Uterus (tissue), 4 donors: ENCODE results near the gene CC2D1A. TPM values are rescaled to one million over a fixed set of nuclear protein-coding genes. Genes with fewer than 3 reads are reported as not detected.

Source experiments
- DNase-seq, 2 donors: peaks; one replicate each; pipeline ENCODE4 v3.0.0-alpha.2; 2019 to 2020
- H3K27ac ChIP-seq, 2 donors: fragments of 200-600 bp; sonication (generic); 1 replicate in 1 of 2; 2 replicates in 1 of 2; pipeline ENCODE4 v1.5.1; 2016 to 2018
- H3K27me3 ChIP-seq, 2 donors: fragments of 200-600 bp; sonication (generic); one replicate each; pipeline ENCODE4 v1.5.1; 2018 to 2019; ENCODE audit warnings: control low read depth in 1 of 2
- H3K36me3 ChIP-seq, 2 donors: fragments of 200-600 bp; sonication (generic); one replicate each; pipeline ENCODE4 v1.5.1; 2019; ENCODE audit warnings: control low read depth in 1 of 2
- H3K4me1 ChIP-seq, 2 donors: fragments of 200-600 bp; sonication (generic); one replicate each; pipeline ENCODE4 v1.5.1; 2018 to 2019; ENCODE audit warnings: control low read depth in 1 of 2
- H3K4me3 ChIP-seq, 2 donors: fragments of 200-600 bp; sonication (generic); 1 replicate in 1 of 2; 2 replicates in 1 of 2; pipeline ENCODE4 v1.5.1; 2018 to 2019; ENCODE audit warnings: mild to moderate bottlenecking in 1 of 2
- H3K9me3 ChIP-seq, 2 donors: fragments of 200-600 bp; sonication (generic); one replicate each; pipeline ENCODE4 v1.5.1; 2019; ENCODE audit warnings: control low read depth in 1 of 2
- POLR2A ChIP-seq, 2 donors: fragments of 450-650 bp; IDR thresholded peaks; one replicate each; pipeline ENCODE4 v1.6.1; 2016; ENCODE audit warnings: antibody characterized with exemption in 2 of 2, mild to moderate bottlenecking in 1 of 2, moderate library complexity in 1 of 2
- intact Hi-C: fragments of 100-400 bp; cut with DNase I; formaldehyde crosslinking; loops from one replicate; pipeline ENCODE4 v1.15.1; 2023; ENCODE audit warnings: low total_unique reads
- total RNA-seq, 4 donors: library from RNA; depleted of rRNA in 3 of 4; stranded (reverse); fragments of >200 nt in 3 of 4; gene quantifications; one replicate each; pipeline versions ENCODE4 v1.1.0 to v1.2.4, GENCODE V29; 2014 to 2023
- TF ChIP-seq, protein P1 (sequence below), 4 experiments: fragments of 200-600 bp in 2 of 4; fragments of 450-650 bp in 2 of 4; sonication (generic) in 2 of 4; IDR thresholded peaks; one replicate each; pipeline ENCODE4 v1.5.1; 2016 to 2019; ENCODE audit warnings: antibody characterized with exemption in 4 of 4, mild to moderate bottlenecking in 2 of 4, moderate library complexity in 1 of 4
- donor health status: DM: yes; HTN: yes; CAD: no.

Gene CC2D1A
- total RNA-seq, 4 donors from 2014 or later, result 3.2 to 44.4 (median 13.2) TPM

- Histone ChIP-seq H3K9me3 (no peaks in the 10 kb centered on the region), H3K4me1 (no peaks in the 10 kb centered on the region), H3K27ac (no peak overlapping the region), H3K27me3 (no peaks in the 10 kb centered on the region), H3K36me3 (no peaks in the 10 kb centered on the region), H3K4me3 (no peak overlapping the region)
- no peak for DNase-seq
- intact Hi-C loops, result no loop called here
- TF ChIP-seq, protein P1, sequence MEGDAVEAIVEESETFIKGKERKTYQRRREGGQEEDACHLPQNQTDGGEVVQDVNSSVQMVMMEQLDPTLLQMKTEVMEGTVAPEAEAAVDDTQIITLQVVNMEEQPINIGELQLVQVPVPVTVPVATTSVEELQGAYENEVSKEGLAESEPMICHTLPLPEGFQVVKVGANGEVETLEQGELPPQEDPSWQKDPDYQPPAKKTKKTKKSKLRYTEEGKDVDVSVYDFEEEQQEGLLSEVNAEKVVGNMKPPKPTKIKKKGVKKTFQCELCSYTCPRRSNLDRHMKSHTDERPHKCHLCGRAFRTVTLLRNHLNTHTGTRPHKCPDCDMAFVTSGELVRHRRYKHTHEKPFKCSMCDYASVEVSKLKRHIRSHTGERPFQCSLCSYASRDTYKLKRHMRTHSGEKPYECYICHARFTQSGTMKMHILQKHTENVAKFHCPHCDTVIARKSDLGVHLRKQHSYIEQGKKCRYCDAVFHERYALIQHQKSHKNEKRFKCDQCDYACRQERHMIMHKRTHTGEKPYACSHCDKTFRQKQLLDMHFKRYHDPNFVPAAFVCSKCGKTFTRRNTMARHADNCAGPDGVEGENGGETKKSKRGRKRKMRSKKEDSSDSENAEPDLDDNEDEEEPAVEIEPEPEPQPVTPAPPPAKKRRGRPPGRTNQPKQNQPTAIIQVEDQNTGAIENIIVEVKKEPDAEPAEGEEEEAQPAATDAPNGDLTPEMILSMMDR (IDR thresholded peaks at IDR 0.05), result no peak
- TF ChIP-seq POLR2A (IDR thresholded peaks at IDR 0.05), result no peak
These were observed 9.8 kb upstream of the CC2D1A start for GRCh38 chr19:13896227-13896626.

DNA sequence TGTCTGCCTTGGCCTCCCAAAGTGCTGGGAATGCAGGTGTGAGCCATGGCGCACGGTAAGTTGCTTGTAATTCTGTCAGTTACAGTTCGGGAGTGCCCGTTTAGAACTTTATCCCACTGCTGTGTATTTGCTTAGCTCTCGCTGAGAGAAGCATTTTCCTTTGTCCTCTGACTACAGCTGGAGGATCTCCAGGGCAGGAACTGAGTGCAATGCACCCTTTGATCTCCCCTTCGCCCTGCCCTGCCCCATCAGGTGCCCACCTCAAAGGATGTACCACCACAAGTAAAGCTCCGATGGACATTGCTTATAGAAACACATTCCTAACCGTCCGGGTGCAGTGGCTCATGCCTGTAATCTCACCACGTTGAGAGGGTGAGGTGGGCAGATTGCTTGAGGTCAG lies 6.6 kb upstream of the CC2D1A start:
- TF ChIP-seq, protein P1 (IDR thresholded peaks at IDR 0.05), result no peak
- no peak for TF ChIP-seq POLR2A (IDR thresholded peaks at IDR 0.05)
- no peak overlapping the region for H3K4me3 ChIP-seq
- no peaks in the 10 kb centered on the region for H3K4me1 ChIP-seq
- DNase-seq, result no peak
- no peaks in the 10 kb centered on the region for H3K27me3 ChIP-seq
- H3K9me3 ChIP-seq, result no peaks in the 10 kb centered on the region
- no peaks in the 10 kb centered on the region for H3K36me3 ChIP-seq
- no peak overlapping the region for H3K27ac ChIP-seq
- intact Hi-C loops, result no loop called here

- H3K4me1 ChIP-seq, result no peaks in the 10 kb centered on the region
- H3K9me3 ChIP-seq, result no peaks in the 10 kb centered on the region
- TF ChIP-seq, protein P1 (IDR thresholded peaks at IDR 0.05), result no peak
- TF ChIP-seq POLR2A (IDR thresholded peaks at IDR 0.05), result no peak
- intact Hi-C loops, result no loop called here
- no peaks in the 10 kb centered on the region for H3K27me3 ChIP-seq
- DNase-seq, result no peak
- H3K27ac ChIP-seq, result no peak overlapping the region
- H3K36me3 ChIP-seq, result no peaks in the 10 kb centered on the region
- H3K4me3 ChIP-seq, result no peak overlapping the region
These were observed 6.0 kb upstream of the CC2D1A start for GRCh38 chr19:13899912-13900584.

DNA sequence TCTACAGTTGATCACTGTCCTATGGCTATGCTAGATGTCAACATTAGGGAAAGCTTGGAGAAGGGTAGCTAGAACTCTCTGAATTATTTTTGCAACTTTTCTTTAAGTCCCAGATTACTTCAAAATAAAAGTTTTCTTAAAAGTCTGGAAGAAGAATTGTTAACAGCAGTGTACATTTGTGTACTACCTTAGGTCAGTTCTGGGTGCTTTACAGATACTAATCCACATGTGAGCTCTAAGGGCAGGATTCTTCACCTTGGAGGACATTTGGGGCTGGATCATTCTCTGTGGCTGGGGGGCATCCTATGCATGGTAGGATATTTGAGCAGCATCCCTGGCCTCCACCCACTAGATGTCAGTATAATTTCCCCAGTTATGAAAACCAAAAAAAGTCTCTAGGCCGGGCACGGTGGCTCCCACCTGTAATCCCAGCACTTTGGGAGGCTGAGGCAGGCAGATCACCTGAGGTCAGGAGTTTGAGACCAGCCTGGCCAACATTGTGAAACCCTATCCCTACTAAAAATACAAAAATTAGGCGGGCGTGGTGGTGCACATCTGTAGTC lies 2.9 kb upstream of the CC2D1A start:
- no peak overlapping the region for H3K4me3 ChIP-seq
- intact Hi-C loops, result no loop called here
- no peak for TF ChIP-seq POLR2A (IDR thresholded peaks at IDR 0.05)
- TF ChIP-seq, protein P1 (IDR thresholded peaks at IDR 0.05), result no peak

GRCh38 chr19:13906521-13906904 lies 512 bp downstream of the CC2D1A start:
- Histone ChIP-seq H3K36me3 (no peaks in the 10 kb centered on the region), H3K9me3 (no peaks in the 10 kb centered on the region), H3K27ac (peak overlapping the region; percentile 69 to 70), H3K4me3 (peak overlapping the region; percentile 63 to 85), H3K4me1 (peaks cover 4 to 7% of the 10 kb centered on the region in 2 donors), H3K27me3 (no peaks in the 10 kb centered on the region)
- TF ChIP-seq, protein P1 (IDR thresholded peaks at IDR 0.05), result no peak
- TF ChIP-seq POLR2A (IDR thresholded peaks at IDR 0.05), result no peak
- intact Hi-C loops, result no loop called here
- DNase-seq, result no peak

More for the DNA sequence above, 2.9 kb upstream of the CC2D1A start:
- H3K36me3 ChIP-seq, result no peaks in the 10 kb centered on the region
- no peaks in the 10 kb centered on the region for H3K27me3 ChIP-seq
- H3K27ac ChIP-seq, result no peak overlapping the region
- DNase-seq, result no peak
- H3K9me3 ChIP-seq, result no peaks in the 10 kb centered on the region
- H3K4me1 ChIP-seq, result peaks cover 4 to 7% of the 10 kb centered on the region in 2 donors
